ENCODE results near the gene HEATR1.

The HEATR1 gene

GRCh38 chr1:236638945-236639344 is 34.6 kb upstream of the HEATR1 start:
- no peak for TF ChIP-seq TAF1 (IDR thresholded peaks at IDR 0.05; ENCODE audit: borderline replicate concordance, insufficient read depth, low read length)

DNA sequence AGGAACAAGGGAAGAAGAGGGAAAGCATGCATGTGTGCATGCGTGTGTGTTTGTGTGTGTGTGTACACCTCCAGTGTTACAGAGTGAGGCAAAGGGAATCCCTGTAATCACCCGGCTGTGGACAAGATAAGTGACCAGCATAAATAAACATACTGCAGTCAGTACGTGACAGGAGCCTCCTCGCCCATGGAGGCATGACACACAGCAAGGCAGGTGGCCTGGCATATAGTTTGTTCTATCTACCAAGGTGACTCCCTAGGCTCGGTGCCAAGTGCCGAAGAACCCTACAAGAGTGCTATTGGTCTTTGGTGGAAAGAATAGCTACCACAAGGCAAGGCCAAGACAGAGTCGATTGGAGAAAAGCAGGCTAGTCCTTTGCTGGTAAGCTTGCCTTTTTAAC is 31.7 kb upstream of the HEATR1 start:
- TF ChIP-seq FOXP2 (optimal IDR thresholded peaks at IDR 0.05; ENCODE audit: borderline replicate concordance, extremely low read depth, extremely low read length, insufficient read depth) (no peak), TAF1 (IDR thresholded peaks at IDR 0.05; ENCODE audit: borderline replicate concordance, insufficient read depth, low read length) (no peak), POLR2AphosphoS5 (IDR thresholded peaks at IDR 0.05; ENCODE audit: low read depth, low read length) (no peak), SIN3A (IDR thresholded peaks at IDR 0.05; ENCODE audit: borderline replicate concordance, insufficient read depth, low read length) (no peak)
- TF ChIP-seq, protein P1, sequence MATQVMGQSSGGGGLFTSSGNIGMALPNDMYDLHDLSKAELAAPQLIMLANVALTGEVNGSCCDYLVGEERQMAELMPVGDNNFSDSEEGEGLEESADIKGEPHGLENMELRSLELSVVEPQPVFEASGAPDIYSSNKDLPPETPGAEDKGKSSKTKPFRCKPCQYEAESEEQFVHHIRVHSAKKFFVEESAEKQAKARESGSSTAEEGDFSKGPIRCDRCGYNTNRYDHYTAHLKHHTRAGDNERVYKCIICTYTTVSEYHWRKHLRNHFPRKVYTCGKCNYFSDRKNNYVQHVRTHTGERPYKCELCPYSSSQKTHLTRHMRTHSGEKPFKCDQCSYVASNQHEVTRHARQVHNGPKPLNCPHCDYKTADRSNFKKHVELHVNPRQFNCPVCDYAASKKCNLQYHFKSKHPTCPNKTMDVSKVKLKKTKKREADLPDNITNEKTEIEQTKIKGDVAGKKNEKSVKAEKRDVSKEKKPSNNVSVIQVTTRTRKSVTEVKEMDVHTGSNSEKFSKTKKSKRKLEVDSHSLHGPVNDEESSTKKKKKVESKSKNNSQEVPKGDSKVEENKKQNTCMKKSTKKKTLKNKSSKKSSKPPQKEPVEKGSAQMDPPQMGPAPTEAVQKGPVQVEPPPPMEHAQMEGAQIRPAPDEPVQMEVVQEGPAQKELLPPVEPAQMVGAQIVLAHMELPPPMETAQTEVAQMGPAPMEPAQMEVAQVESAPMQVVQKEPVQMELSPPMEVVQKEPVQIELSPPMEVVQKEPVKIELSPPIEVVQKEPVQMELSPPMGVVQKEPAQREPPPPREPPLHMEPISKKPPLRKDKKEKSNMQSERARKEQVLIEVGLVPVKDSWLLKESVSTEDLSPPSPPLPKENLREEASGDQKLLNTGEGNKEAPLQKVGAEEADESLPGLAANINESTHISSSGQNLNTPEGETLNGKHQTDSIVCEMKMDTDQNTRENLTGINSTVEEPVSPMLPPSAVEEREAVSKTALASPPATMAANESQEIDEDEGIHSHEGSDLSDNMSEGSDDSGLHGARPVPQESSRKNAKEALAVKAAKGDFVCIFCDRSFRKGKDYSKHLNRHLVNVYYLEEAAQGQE (IDR thresholded peaks at IDR 0.05; ENCODE audit: insufficient read depth in 1 of 2, low read depth in 2 of 2, low read length in 2 of 2) = no peak

DNA sequence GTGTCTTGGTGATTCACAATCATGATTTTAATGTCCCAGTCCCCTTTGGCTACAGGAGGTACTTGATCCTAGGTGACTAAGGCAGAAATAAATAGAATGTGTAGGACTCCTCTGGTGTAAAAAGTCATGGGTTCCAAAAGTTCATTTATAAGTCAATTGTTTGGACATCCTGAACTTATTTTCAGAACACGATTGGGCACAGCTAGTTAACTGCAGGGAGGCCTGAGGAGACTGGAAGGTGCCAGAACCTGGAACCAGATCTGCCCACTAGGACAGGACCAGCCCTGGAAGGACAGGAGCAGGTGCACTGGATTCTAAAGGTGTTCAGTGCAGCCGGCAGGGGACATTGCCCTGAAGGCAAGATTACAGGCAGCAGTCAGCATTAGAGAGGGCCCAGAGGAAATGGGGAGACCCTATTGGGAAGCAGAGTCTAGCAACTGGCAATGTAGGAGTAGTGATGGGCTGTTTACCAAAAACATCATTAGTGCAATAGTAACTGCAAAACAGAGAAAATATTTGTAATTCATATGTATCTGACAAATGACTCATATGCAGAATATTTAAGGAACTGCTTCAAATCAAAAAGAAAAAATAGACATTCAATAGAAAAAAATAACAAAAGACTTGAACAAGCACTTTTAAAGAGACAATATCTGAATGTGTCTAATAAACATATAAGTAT is 23.6 kb upstream of the HEATR1 start:
- TF ChIP-seq, protein P1 (IDR thresholded peaks at IDR 0.05; ENCODE audit: insufficient read depth in 1 of 2, low read depth in 2 of 2, low read length in 2 of 2) = no peak
- no peak for TF ChIP-seq SIN3A (IDR thresholded peaks at IDR 0.05; ENCODE audit: borderline replicate concordance, insufficient read depth, low read length)
- no peak for TF ChIP-seq FOXP2 (optimal IDR thresholded peaks at IDR 0.05; ENCODE audit: borderline replicate concordance, extremely low read depth, extremely low read length, insufficient read depth)
- no peak for TF ChIP-seq POLR2AphosphoS5 (IDR thresholded peaks at IDR 0.05; ENCODE audit: low read depth, low read length)
- no peak for TF ChIP-seq TAF1 (IDR thresholded peaks at IDR 0.05; ENCODE audit: borderline replicate concordance, insufficient read depth, low read length)

DNA sequence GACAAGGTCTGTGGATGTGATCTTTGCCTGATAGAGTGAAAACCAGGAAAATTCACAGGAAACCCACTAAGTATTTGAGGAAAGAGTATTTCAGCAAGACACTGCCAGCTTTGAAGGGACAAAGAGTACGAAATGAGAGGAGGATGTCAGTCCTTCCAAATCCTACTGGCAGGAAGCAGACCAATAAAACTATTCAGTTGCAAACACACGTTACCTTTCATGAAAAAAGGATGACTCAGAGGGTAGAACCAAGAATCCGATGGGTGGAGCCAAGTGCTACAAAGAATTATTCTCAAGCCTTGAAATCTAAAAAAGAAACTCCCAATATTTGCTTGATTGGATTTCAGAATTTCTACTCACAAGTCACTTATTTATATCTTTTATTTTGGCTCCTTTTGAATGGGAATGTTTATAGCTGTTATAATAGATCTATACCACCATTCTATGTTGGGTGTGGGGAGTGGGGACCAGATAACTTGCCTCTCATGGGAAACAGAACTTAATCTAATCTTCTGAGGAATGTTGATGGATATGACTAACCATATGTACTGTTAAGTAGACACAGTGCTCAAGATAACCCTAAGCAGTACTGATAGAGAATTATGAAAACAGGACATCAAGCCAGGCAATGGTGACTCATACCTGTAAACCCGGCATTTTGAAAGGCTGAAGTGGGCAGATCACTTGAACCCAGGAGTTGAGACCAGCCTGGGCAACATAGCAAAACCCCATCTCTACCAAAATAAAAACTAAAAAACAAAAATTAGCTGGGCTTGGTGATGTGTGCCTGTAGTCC is 19.3 kb upstream of the HEATR1 start:
- TF ChIP-seq TAF1 (IDR thresholded peaks at IDR 0.05; ENCODE audit: borderline replicate concordance, insufficient read depth, low read length) (no peak), SIN3A (IDR thresholded peaks at IDR 0.05; ENCODE audit: borderline replicate concordance, insufficient read depth, low read length) (no peak), FOXP2 (optimal IDR thresholded peaks at IDR 0.05; ENCODE audit: borderline replicate concordance, extremely low read depth, extremely low read length, insufficient read depth) (no peak), POLR2AphosphoS5 (IDR thresholded peaks at IDR 0.05; ENCODE audit: low read depth, low read length) (no peak)
- TF ChIP-seq, protein P1 (IDR thresholded peaks at IDR 0.05; ENCODE audit: insufficient read depth in 1 of 2, low read depth in 2 of 2, low read length in 2 of 2) = no peak

GRCh38 chr1:236622407-236622806 is 18.1 kb upstream of the HEATR1 start:
- TF ChIP-seq SIN3A (IDR thresholded peaks at IDR 0.05; ENCODE audit: borderline replicate concordance, insufficient read depth, low read length) = no peak
- TF ChIP-seq, protein P1 (IDR thresholded peaks at IDR 0.05; ENCODE audit: insufficient read depth in 1 of 2, low read depth in 2 of 2, low read length in 2 of 2) = no peak
